ENCODE measurements around the gene LCN9.

- TF ChIP-seq POLR2AphosphoS5 (IDR thresholded peaks at IDR 0.05; ENCODE audit: low read depth, low read length) (no peak), SIN3A (IDR thresholded peaks at IDR 0.05; ENCODE audit: borderline replicate concordance, insufficient read depth, low read length) (no peak), TAF1 (IDR thresholded peaks at IDR 0.05; ENCODE audit: borderline replicate concordance, insufficient read depth, low read length) (no peak), REST (IDR thresholded peaks at IDR 0.05; ENCODE audit: insufficient read depth in 1 of 2, low read depth in 2 of 2, low read length in 2 of 2) (no peak), FOXP2 (optimal IDR thresholded peaks at IDR 0.05; ENCODE audit: borderline replicate concordance, extremely low read depth, extremely low read length, insufficient read depth) (no peak)
These were observed 44.1 kb upstream of the LCN9 start for GRCh38 chr9:135618866-135619598.
